GM21360 (cell line): ENCODE measurements around the gene STX1A.
"Not testable (repeated sequence)": the region's sequence is repeated elsewhere in the genome, so short reads cannot be mapped to it uniquely, and the experiment has no call there.

ENCODE experiments used
- ATAC-seq: cut with Tn5 transposase; IDR thresholded peaks from one replicate; pipeline ENCODE4 v1.9.1; 2021; ENCODE audit warnings: mild to moderate bottlenecking, moderate library complexity; ENCODE audit not compliant: unreplicated experiment

Gene STX1A

GRCh38 chr7:73683788-73684693 lies 35.4 kb downstream of the STX1A start:
- ATAC-seq = peak; percentile 21

- ATAC-seq = peak; percentile 85
Observed at GRCh38 chr7:73683056-73683787, 36.2 kb downstream of the STX1A start, which contains the start of the genes BUD23 and DNAJC30. Gene BUD23, plus strand, starts transcription at chr7:73683597. Its CDS starts 29 bp downstream, at chr7:73683626. Gene DNAJC30, minus strand, starts transcription at chr7:73683453. Its CDS starts 30 bp downstream, at chr7:73683423.

GRCh38 chr7:73682745-73683055 lies 36.8 kb downstream of the STX1A start:
- peak; percentile 9 for ATAC-seq

GRCh38 chr7:73681031-73681430 lies 38.4 kb downstream of the STX1A start:
- ATAC-seq = no peak

- ATAC-seq = no peak
Observed at GRCh38 chr7:73680501-73680900, 39.0 kb downstream of the STX1A start.

GRCh38 chr7:73679709-73680108 lies 39.8 kb downstream of the STX1A start:
- ATAC-seq = no peak

- ATAC-seq = no peak
Observed at GRCh38 chr7:73678862-73679261, 40.6 kb downstream of the STX1A start.

GRCh38 chr7:73676062-73676461 lies 43.4 kb downstream of the STX1A start:
- ATAC-seq = not testable (repeated sequence)

GRCh38 chr7:73674468-73675124 lies 44.9 kb downstream of the STX1A start:
- no peak for ATAC-seq

GRCh38 chr7:73671857-73672445 lies 47.5 kb downstream of the STX1A start:
- no peak for ATAC-seq

GRCh38 chr7:73671322-73671661 lies 48.2 kb downstream of the STX1A start:
- no peak for ATAC-seq

- no peak for ATAC-seq
Observed at GRCh38 chr7:73669858-73670385, 49.5 kb downstream of the STX1A start.

- no peak for ATAC-seq
Observed at GRCh38 chr7:73669288-73669701, 50.2 kb downstream of the STX1A start.

- ATAC-seq = no peak
Observed at GRCh38 chr7:73668886-73669230, 50.6 kb downstream of the STX1A start.

GRCh38 chr7:73668103-73668885 lies 51.2 kb downstream of the STX1A start:
- ATAC-seq = peak; percentile 6

- ATAC-seq = peak; percentile 92
Observed at GRCh38 chr7:73667344-73668102, 51.9 kb downstream of the STX1A start, which contains the start of gene VPS37D. Gene VPS37D, plus strand, starts transcription at chr7:73667831. Its CDS starts 128 bp downstream, at chr7:73667959.

GRCh38 chr7:73663033-73663432 lies 56.4 kb downstream of the STX1A start:
- ATAC-seq = no peak

GRCh38 chr7:73660594-73660993 lies 58.9 kb downstream of the STX1A start:
- ATAC-seq = not testable (repeated sequence)

- no peak for ATAC-seq
Observed at GRCh38 chr7:73659983-73660382, 59.5 kb downstream of the STX1A start.
